NCI-H1417 treated with DMSO at 0.1 percent for 48 hours (cell line): ENCODE data around the gene RPL27.
"Not testable (repeated sequence)": the region's sequence is repeated elsewhere in the genome, so short reads cannot be mapped to it uniquely, and the experiment has no call there.

ENCODE experiments used
- DNase-seq: peaks from one replicate; lab custom pipeline; 2025; lab: John Stamatoyannopoulos, UW

Gene RPL27

DNA sequence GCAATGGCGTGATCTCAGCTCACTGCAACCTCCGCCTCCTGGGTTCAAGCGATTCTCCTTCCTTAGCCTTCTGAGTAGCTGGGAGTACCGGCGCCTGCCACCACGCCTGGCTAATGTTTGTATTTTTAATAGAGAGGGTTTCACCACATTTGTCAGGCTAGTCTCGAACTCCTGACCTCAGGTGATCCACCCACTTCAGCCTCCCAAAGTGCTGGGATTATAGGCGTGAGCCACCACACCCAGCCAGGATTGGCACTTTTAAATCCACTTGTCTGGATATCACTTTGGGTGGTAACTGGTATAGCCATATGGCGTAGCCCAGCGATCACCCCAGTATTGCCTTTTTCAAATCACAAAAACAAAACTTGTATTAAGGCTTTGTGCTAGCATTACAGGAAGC lies 4.3 kb upstream of the RPL27 start:
- not testable (repeated sequence) for DNase-seq

DNA sequence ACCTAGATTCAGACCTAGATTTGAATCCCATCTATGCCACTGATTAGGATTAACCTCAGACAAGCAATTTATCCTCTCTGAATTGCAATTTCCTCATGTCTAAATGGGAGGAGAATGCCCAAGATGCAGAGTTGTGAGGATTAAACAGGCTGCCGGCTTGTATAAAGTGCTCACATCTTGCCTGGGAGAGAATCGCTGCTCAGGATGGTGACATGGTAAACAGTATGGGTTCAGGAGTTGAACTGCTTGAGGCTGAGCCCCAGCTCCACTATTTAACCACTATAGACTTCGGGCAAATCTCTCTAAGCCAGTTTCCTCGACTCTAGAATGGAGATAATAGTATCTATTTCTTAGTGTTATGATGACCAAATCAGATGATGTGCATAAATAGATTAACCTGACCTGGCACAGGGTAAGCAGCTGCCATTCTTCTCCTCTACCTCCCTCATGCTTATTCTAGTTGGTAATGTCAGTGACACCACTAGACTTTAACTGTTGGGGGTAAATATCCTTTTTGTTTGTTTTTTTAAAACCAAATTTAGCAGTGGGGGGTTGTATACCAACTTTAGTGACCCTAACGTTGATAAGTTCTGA lies 732 bp upstream of the RPL27 start:
- DNase-seq: no peak

DNA sequence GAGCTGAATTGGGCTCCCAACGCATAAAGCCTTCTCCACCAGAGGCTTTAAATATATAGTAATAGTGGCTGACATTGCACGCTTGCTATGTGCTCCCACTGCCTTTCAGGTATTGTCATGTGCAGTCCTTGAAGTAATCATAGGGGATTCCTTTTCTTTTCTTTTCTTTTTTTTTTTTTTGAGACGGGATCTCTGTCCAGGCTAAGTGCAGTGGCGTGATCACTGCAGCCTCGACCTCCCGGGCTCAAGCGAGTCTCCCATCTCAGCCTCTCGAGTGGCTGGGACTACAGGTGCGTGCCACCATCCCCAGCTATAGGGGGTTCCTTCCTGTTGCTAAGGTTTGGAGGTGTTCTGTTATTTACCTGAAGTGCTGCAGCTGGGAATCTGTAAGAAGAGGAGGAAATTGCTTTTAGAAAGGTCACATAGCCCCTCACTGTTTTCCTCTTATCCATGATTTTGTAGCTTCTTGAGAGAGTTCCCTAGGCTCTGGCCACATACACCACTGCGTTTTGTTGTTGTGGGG lies 845 bp downstream of the RPL27 start:
- no peak for DNase-seq

DNA sequence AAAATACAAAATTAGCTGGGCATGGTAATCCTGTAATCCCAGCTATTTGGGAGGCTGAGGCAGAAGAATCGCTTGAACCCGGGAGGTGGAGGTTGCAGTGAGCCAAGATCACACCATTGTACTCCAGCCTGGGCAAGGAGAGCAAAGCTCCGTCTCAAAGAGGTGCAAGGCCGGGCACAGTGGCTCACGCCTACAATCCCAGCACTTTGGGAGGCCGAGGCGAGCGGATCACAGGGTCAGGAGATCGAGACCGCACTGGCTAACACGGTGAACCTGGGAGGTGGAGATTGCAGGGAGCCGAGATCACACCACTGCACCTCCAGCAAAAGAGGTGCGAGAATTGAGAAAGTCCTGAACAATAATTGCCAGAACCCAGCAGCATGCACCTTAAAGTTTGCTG lies 2.7 kb downstream of the RPL27 start:
- not testable (repeated sequence) for DNase-seq

DNA sequence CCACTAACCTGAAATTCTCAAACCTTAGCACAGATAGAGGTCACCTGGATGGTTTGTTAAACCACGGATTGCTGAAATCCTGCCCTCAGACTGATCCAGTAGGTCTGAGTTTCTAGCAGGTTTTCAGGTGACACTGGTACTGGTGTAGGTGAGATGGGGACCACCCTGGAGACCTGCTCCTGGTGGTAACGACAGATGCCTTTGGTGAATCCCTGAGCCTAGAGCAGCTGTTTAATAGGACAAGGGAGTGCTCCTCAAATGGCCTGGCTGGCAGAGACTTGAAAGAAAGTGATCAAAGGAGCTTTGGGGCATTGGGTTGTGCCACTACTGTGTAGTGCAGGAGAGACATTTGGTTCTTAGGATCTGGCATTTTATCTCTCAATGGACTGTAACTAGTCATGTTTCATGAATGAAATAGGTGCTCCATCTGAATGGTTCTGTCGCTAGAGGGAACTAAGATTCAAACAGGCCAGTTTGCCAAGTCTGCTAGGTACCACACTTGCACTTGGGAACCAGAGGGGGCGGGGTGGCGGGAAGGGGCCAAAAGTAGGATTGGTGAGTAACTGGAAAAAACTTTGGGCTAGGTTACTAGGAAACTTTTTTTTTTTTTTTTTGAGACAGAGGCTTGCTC lies 5.4 kb downstream of the RPL27 start:
- DNase-seq: no peak

DNA sequence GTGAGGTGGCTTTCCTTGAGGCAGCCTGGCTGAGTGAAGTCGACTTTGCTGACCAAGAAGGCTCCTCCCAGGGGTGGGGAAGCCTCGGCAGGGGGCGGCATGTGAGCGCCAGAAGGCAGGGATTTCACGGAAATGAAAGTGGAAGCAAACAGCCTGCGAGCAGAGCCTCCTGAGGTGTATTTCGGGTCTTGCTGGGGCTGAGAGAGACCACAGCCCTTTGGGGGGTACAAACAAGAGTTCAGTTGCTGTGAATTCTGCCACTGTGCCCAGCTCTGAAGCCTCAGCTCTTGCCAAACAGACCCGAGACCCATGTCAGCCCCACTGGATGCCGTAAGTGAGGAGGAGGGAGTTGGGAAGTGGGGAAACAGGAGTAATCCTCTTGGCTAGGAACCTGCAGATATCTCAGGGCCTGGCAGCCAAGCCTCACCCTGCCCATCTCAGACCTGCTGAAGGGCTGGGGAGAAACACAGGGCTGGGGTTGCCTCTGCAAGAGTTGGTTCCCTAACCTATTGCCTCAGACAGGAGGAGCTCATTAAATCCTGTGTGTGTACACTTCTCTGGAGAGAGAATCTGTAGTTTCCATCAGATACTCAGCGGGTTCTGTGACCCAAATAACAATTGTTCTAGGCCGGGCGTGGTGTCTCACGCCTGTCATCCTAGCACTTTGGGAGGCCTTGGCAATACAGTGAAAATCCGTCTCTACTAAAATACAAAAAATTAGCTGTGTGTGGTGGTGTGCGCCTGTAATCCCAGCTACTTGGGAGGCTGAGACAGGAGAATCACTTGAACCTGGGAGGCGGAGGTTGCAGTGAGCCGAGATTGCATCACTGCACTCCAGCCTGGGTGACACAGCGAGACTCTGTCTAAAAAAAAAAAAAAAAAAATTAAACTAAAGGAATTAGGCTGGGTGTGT lies 8.7 kb downstream of the RPL27 start, which contains the start of gene IFI35:
IFI35 (plus strand) TSS at position 146 of the 913 bp plus-strand sequence; CDS start at position 310, 164 bp downstream.
- no peak for DNase-seq

DNA sequence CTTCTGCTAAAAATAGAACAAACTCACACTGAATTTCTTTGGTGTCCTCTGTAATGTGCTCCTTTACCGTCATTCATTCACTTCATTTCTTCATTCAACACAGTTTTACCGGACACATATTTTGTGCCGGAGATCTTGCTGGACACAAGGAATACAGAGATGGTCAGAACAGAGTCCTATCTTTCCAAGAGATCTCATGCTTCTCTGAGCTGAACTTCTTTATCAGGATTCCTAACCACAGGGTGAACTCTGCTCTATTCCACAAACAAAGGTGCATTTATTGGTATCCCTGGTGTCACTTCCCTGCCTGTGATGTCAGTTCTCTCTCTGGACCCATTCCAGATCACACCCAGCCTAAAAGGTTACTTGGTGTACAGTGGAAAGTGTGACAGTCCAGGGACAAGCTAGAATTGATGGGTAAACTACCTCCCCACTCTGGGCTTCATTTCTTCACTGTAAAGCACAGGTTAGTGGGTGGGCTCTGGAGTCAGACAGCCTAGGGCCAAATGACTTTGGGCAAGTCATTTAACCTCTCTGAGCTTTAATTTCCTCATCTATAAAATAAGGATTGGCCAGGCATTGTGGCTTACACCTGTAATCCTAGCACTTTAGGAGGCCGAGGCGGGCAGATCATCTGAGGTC lies 12.6 kb downstream of the RPL27 start:
- no peak for DNase-seq

DNA sequence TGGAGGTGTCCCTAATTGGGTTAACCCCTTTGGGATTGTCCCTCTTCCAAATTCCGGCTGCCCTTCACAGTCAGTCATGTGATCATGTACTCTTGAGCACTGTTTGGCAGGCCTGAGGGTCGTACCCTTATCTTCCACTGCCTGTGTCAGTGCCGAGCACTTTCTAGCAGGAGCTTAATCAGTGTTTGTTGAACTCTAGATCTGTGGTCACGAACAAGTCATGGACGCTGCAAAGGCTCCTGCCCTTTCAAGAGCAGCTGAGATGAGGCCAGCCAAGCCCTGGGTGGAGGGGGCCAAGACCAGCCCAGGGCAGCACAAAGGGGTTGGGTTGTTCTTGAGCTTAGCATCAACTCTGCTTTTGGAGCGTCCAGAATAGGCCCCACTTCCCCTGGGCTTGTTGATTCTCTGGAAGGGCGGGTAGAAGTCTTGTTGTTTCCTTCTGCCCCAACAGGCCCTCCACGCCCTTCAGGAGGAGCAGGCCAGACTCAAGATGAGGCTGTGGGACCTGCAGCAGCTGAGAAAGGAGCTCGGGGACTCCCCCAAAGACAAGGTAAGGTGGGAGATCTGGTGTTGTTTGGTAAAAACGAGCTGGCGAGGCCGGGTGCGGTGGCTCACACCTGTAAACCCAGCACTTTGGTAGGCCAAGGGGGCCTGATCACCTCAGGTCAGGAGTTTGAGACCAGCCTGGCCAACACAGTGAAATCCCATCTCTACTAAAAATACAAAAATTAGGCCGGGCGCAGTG lies 13.7 kb downstream of the RPL27 start:
- no peak for DNase-seq

DNA sequence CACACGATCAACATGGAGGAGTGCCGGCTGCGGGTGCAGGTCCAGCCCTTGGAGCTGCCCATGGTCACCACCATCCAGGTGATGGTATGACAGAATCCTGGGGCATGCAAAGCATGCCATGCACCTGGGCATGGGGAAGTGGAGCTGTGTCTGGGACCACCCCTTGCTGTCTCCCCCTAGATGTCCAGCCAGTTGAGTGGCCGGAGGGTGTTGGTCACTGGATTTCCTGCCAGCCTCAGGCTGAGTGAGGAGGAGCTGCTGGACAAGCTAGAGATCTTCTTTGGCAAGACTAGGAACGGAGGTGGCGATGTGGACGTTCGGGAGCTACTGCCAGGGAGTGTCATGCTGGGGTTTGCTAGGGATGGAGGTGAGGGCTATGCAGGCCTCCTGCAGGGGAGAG lies 15.1 kb downstream of the RPL27 start:
- DNase-seq: no peak

DNA sequence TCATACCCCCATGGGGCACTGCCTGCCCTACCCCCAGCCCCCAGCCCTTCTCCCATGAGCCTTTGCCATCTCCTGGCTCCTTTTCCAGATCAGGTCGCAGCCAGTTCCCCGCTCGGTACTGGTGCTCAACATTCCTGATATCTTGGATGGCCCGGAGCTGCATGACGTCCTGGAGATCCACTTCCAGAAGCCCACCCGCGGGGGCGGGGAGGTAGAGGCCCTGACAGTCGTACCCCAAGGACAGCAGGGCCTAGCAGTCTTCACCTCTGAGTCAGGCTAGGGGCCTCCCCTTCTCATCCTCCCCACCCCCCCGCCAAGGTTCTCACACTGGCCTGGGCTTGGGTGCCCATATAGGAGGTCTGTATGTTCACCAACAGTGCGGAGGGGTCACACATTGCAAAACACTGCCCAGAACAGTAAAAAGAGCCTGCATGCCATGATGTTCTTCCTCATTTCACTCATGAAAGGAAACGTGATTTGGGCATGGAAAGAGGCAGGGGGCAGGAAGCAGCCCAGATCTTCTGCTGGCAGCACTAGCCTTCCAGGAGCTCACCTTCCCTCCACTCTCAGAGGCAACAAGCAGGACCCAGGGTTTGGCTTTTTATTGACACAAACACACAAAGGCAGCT lies 15.9 kb downstream of the RPL27 start:
- no peak for DNase-seq

DNA sequence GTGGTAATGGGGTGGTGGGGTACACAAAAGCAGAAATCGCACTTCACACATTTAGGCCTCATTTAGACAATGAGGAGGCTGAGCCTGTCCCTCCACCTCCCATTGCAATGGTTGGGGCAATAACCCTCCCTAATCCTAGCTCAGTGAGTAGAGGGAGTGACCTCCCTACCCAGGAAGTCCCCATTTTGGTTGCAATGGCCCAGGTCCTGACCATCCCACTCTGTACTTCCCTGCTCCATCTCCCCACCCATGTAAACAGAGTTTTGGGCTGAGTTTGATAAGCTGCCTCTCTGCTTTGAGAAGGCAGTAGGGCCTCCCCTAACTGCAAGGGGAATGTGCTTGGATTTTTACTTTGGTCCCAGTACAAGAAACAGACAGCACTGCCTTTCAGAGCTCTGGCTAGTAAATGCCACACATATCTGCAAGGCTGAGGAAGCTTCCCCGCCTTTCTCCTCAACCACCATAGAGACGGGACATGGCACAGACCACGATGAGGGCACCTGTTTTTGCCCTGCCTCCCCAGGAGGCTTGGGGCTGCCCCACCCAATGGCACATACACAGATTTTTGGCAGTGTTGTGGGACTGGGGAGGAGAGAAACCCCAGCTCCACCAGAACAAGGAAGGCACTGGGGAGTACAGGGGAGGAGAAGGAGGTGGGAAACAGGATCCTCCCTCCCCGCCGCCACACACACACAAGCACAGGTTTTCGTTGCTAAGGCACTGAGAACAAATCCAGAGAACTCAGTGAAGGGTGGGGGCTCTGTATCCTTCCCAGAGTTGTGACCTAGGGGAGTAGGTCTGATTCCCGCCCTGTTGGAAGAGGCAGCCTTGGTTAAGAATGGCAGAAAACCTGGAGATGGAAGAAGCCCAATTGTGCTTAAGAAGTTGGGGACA lies 16.7 kb downstream of the RPL27 start:
- no peak for DNase-seq

DNA sequence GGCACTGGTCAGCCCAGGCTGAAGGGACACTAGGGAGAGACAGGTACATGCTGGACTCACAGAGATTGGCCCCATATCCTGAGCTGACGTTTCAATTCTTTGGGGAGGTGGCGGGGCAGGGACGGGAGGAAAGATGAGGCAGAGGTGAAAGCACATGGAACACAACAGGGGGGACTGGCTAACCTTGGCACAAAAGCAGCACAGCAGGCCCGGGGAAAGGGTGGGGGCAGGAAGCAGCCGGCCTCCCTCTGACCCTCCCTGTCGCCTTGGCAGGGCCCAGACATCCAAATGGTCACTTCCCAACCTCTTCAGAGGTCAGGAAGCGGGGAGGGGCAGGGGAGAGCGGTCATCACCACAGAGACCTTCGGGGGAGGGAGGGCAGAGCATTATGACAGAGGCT lies 17.4 kb downstream of the RPL27 start:
- no peak for DNase-seq

DNA sequence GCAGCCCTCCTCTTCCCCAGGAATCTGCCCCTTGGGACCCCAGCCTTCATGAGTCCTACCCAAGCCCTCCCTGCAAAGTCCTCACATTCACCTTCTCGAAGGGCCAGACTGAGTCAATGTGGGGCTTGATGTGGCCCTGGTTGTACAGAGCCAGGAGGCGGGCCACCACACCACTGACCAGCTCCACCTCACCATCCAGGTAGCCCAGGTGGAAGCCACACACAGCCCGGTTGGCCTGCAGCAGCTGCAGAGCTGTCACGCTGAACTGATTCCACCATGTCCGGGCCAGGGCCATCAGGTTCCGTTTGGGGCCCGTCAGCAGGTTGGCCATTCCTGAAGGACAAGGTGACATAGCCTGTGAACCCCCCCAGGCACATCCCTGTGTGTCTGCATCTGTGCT lies 18.0 kb downstream of the RPL27 start:
- DNase-seq: no peak

DNA sequence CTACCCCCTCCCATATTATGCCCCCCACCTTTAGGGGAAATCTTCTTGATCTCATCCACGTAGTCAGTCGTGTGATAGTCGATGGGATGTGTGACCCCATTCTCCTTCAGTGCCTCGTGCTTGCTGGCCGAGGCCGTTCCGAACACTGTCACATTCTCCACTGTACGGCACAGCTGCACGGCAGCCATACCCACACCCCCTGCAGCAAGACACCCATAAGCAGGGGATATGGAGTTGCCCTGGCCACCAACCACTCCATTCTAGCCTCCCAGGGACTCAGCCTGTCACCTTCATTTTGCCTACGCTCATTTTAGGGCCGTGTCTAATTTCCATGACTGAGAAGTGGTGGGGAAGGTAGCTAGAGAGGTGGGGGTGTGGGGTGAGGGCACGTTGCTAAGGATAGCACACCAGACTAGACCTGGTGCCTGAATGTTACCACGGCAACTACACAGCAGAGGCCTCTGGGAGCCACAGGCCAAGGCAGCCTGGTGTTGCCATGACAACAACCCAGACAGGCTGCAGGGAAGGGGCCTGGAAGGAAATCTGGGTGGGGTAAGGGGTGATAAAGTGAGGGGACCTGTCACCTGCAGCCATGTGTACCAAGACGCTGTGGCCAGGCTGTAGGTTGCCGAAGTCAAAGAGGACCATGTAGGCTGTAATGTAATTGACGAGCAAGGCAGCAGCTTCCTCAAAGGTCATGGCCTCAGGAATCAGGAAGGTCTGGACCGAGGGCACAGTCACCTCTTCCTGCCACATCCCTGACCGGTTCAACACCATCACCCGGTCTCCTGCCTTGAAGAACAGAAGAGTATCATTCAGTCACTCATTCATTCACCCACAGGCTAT lies 20.0 kb downstream of the RPL27 start:
- DNase-seq: no peak

DNA sequence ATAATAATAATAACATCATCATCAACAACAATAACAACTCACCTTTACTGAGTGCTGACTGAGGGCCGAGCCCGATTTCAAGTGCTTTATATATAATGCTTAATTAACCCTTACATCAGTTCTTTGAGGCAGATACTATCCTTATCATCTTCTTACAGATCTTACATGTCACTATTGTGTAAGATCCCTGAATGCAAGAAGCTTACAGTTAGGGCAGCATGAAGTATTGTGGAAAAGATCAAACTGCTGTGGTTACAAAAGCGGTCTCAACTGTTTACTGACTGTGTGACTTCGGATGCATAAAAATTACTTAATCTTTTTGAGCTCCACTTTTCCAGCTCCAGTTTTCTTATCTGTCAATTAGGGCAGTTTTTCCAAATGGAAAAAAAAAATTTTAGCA lies 20.7 kb downstream of the RPL27 start:
- no peak for DNase-seq

DNA sequence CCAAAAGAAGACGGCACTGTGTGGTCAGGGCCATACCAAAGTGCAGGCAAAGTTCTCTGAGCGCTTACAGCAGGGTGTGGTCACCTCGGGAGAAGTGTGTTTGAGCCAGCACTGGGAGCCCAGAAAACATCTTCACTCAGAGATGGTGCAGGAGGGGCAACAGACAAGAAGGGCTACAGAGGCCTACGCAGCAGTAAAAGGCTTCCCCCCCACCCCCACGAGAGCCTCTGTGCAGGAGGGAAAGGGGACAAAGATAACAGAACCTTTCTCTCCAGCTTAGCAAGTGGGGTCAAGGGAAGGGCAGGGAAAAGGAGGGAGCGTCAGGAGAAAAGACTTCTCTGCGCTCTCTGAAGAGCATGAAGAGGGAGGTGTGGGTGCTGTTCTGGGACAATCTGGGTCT lies 21.2 kb downstream of the RPL27 start:
- no peak for DNase-seq

DNA sequence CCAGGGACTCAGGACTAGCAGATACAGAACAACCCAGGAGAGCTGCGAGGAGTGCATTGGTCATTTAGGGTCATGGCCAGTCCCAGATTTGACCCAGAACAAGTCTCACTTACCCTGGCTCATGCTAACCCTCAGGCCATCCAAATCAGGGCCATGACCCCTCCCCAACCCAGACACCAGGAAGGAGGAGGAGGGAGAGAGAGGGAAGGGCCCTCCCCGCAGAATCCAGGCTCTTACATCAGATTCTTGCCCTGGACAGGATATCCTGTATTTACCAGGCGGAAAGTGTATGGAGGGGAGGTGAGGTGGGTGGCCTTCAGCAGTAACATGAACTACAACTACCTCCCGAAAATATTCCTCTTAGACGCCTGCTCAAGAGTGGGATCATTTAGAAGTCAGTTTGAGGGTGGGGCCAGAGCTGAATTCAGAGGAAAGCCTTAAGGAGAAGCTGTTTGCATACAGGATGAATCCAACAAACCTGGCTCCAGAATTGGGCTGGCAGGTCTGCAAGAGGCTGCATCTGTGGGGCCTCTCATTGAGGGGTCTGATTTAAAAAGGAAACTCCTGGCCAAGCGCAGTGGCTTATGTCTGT lies 21.9 kb downstream of the RPL27 start:
- DNase-seq: no peak
